K562 (cell line): ENCODE measurements around the gene SEPHS2. TPM values are rescaled to one million over a fixed set of nuclear protein-coding genes. Genes with fewer than 3 reads are reported as not detected.

Source experiments
- ATAC-seq: fragments of 200-7000 bp; cut with Tn5 transposase; 3 replicates; pipeline ENCODE4 v1.9.1; 2020; ENCODE audit warnings: moderate library complexity
- BruUV-seq: library from RNA; stranded (reverse); fragments of 400-500 nt; replicated peaks from 2 replicates; lab custom pipeline; 2021; lab: Mats Ljungman, UMichigan
- CTCF ChIA-PET: fragments of 300-600 bp; formaldehyde crosslinking; extraction: SDS; loops from one replicate; lab custom pipeline; 2021; ENCODE audit warnings: low intra/inter-chr PET ratio; lab: Yijun Ruan, JAX
- POLR2A ChIA-PET: fragments of 300-600, 350-650 bp; sonication (Branson Sonifier 250); formaldehyde crosslinking; extraction: SDS; loops from one replicate; lab custom pipeline; 2021; ENCODE audit warnings: antibody characterized with exemption, inconsistent platforms; lab: Yijun Ruan, JAX
- DNase-seq, 4 experiments: peaks; one replicate each; pipeline versions ENCODE4 v3.0.0 to v3.0.0-alpha.2; 2011 to 2018; ENCODE audit warnings: low spot score in 3 of 4, mixed read lengths in 3 of 4; ENCODE audit errors: extremely low read depth in 1 of 4
- FAIRE-seq: peaks from 2 replicates; lab custom pipeline; 2011; peaks lifted over from hg19 to GRCh38; lab: Jason Lieb, UNC
- H2AFZ ChIP-seq: 2 replicates; pipeline ENCODE4 v1.6.0; 2011; ENCODE audit warnings: low read depth, low read length, control low read depth, inconsistent platforms
- H3K27ac ChIP-seq: fragments of 200-600 bp; 3 replicates; pipeline ENCODE4 v1.8.0; 2011; ENCODE audit warnings: low read depth, mild to moderate bottlenecking, control low read depth, inconsistent platforms, low read length, moderate library complexity, mixed read lengths; ENCODE audit errors: extremely low read depth
- H3K27me3 ChIP-seq, 2 experiments: fragments of 300-600 bp in 1 of 2; 2 replicates in 1 of 2; 3 replicates in 1 of 2; pipeline versions ENCODE4 v1.6.0 to v1.8.0; 2011; ENCODE audit warnings: inconsistent platforms in 2 of 2, low read length in 2 of 2, mild to moderate bottlenecking in 1 of 2, mixed read lengths in 1 of 2, moderate library complexity in 1 of 2; ENCODE audit not compliant: control insufficient read depth in 2 of 2, insufficient read depth in 2 of 2
- H3K36me3 ChIP-seq: fragments of 300-600 bp; 3 replicates; pipeline ENCODE4 v1.8.0; 2011; ENCODE audit warnings: mild to moderate bottlenecking, low read length, inconsistent platforms; ENCODE audit not compliant: control insufficient read depth, insufficient read depth
- H3K4me1 ChIP-seq, 2 experiments: fragments of 200-600 bp in 1 of 2; replicated peaks in 1 of 2; 2 replicates in 1 of 2; 3 replicates in 1 of 2; pipeline versions ENCODE4 v1.5.1 to v1.8.0; 2011; ENCODE audit warnings: inconsistent platforms in 2 of 2, low read length in 2 of 2, mild to moderate bottlenecking in 1 of 2, mixed read lengths in 1 of 2, moderate library complexity in 1 of 2; ENCODE audit not compliant: control insufficient read depth in 2 of 2, insufficient read depth in 2 of 2
- H3K4me2 ChIP-seq: 2 replicates; pipeline ENCODE4 v1.6.1; 2011; ENCODE audit warnings: low read length, control low read depth, inconsistent platforms, mixed read lengths; ENCODE audit not compliant: insufficient read depth
- H3K4me3 ChIP-seq: fragments of 200-600 bp; sonication (generic), shearing (Covaris generic); 2 replicates; pipeline ENCODE4 v1.5.1; 2016; ENCODE audit warnings: control low read depth, inconsistent platforms
- H3K79me2 ChIP-seq: fragments of 200-600 bp; 3 replicates; pipeline ENCODE4 v1.8.0; 2011; ENCODE audit warnings: low read length, inconsistent platforms; ENCODE audit not compliant: control insufficient read depth, insufficient read depth
- H3K9ac ChIP-seq, 2 experiments: 2 replicates each; pipeline versions ENCODE4 v1.6.0 to v1.6.1; 2011; ENCODE audit warnings: low read depth in 2 of 2, low read length in 2 of 2, control low read depth in 1 of 2, inconsistent platforms in 1 of 2, mild to moderate bottlenecking in 1 of 2, mixed read lengths in 1 of 2; ENCODE audit not compliant: insufficient read depth in 1 of 2
- H3K9me1 ChIP-seq: one replicate; pipeline ENCODE4 v1.6.0; 2011; ENCODE audit warnings: inconsistent platforms, mild to moderate bottlenecking, low read length, moderate library complexity; ENCODE audit not compliant: control insufficient read depth, insufficient read depth
- H3K9me3 ChIP-seq: replicated peaks from 2 replicates; pipeline ENCODE4 v1.5.1; 2011; ENCODE audit warnings: low read depth, low read length, inconsistent platforms; ENCODE audit not compliant: control insufficient read depth, insufficient read depth
- H4K20me1 ChIP-seq: replicated peaks from 2 replicates; pipeline ENCODE4 v1.6.1; 2011; ENCODE audit warnings: low read length, inconsistent platforms, mixed read lengths; ENCODE audit not compliant: control insufficient read depth, insufficient read depth
- BRD4 ChIP-seq: fragments of 200-600 bp; sonication (generic); IDR thresholded peaks from 2 replicates; pipeline ENCODE4 v1.6.1; 2017; ENCODE audit warnings: inconsistent platforms
- MTA3 ChIP-seq: fragments of 450-650 bp; formaldehyde crosslinking; IDR thresholded peaks from 2 replicates; pipeline ENCODE4 v1.6.1; 2017; ENCODE audit warnings: mild to moderate bottlenecking, borderline replicate concordance
- SMARCB1 ChIP-seq: IDR thresholded peaks from 2 replicates; pipeline ENCODE4 v1.6.1; 2011; ENCODE audit warnings: improper control_type of control experiment, low read depth; ENCODE audit not compliant: insufficient read length
- SPI1 ChIP-seq: IDR thresholded peaks from 2 replicates; pipeline ENCODE4 v1.6.1; 2011; ENCODE audit warnings: low read depth, low read length, control low read depth, borderline replicate concordance
- WGBS: fragments of 100-300 bp; shearing (Covaris generic); methylation state at CpG from one replicate; pipeline ENCODE4 v1.1.6; 2016; ENCODE audit warnings: low coverage, mixed read lengths; ENCODE audit not compliant: insufficient coverage; ENCODE audit errors: missing lambda C conversion rate; 5-methylcytosine and 5-hydroxymethylcytosine counted together
- in situ Hi-C: fragments of 300-500 bp; cut with MboI; formaldehyde crosslinking; loops from 4 replicates; pipeline ENCODE4 v1.15.0; 2018; ENCODE audit warnings: inconsistent platforms, mixed read lengths
- intact Hi-C: fragments of 100-400 bp; cut with micrococcal nuclease; formaldehyde crosslinking; loops from 2 replicates; pipeline ENCODE4 v1.14.2; 2022
- polyA plus RNA-seq, 8 experiments: library from polyadenylated mRNA; depleted of rRNA in 4 of 8; stranded (reverse) in 5 of 8; unstranded in 3 of 8; fragments of >200 nt; fragmentation: Nextera tagmentation in 2 of 8; fragmentation: Illumina TruSeq in 1 of 8; extraction: Ambion mirVana in 2 of 8; extraction: Trizol in 1 of 8; gene quantifications; 2 replicates each; pipeline versions ENCODE4 v1.2.1 to v1.2.3, GENCODE V29; 2011 to 2014; ENCODE audit warnings: inconsistent platforms in 1 of 8, missing spikeins in 1 of 8
- total RNA-seq, 7 experiments: library from RNA; depleted of rRNA in 6 of 7; stranded (reverse); fragments of >200 nt in 6 of 7; fragmentation: Illumina TruSeq in 2 of 7; extraction: Trizol in 2 of 7; gene quantifications; 2 replicates each; pipeline versions ENCODE4 v1.2.1 to v1.2.3, GENCODE V29; 2011 to 2021; ENCODE audit warnings: low replicate concordance in 1 of 7
- TF ChIP-seq, protein P1 (sequence below): IDR thresholded peaks from 2 replicates; pipeline ENCODE4 v1.6.1; 2014; ENCODE audit warnings: antibody characterized with exemption
- TF ChIP-seq, protein P2 (sequence below): fragments of 450-650 bp; IDR thresholded peaks from 2 replicates; pipeline ENCODE4 v1.6.1; 2016
- TF ChIP-seq, protein P3 (sequence below): fragments of 250-450 bp; sonication (Bioruptor Pico); IDR thresholded peaks from 2 replicates; pipeline ENCODE4 v1.5.1; 2021; ENCODE audit warnings: mild to moderate bottlenecking

Gene SEPHS2
- total and polyA plus RNA-seq, 9 of the 15 experiments (the other 6 are each of a cell fraction or from before 2014, with no cell fraction given), result 20.9 to 90.6 (median 43.4) TPM

DNA sequence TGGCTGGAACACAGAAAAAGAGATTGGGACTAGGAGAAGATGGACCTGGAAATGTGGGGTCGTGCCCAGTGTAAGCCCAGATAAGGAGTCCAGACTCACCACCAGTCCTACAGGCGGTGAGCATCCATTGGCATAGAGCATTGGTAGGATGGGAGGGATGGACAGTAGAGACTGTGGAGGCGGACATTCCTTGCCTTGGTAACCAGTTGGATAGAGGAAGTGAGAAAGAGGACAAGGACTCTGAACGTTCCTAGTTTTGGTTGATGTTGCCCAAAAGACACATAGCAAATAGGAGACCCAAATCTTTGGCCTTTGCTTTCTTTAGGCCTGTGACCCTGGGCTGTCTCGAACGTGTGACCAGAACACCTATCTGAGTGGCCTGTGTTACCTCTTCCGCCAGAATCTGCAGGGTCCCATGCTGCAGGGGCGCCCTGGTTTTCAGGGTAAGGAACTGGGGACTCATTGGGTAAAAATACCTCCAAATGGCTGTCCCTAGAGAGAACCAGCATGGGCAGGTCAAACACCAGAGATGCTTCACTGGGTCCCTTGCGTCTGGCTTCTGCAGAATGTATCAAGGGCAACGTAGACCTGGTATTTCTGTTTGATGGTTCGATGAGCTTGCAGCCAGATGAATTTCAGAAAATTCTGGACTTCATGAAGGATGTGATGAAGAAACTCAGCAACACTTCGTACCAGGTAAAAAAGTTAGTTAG, 33.2 kb upstream of the SEPHS2 start:
- Histone ChIP-seq H2AFZ (no peak overlapping the region), H3K4me2 (no peak overlapping the region), H3K9ac (no peak overlapping the region), H3K79me2 (no peaks in the 10 kb centered on the region), H3K27me3 (no peaks in the 10 kb centered on the region), H4K20me1 (no peaks in the 10 kb centered on the region), H3K9me1 (no peaks in the 10 kb centered on the region), H3K9me3 (no peaks in the 10 kb centered on the region), H3K4me3 (no peak overlapping the region), H3K4me1 (peaks cover 0 to 9% of the 10 kb centered on the region in 2 experiments; a peak in 1 of 5 replicates), H3K36me3 (no peaks in the 10 kb centered on the region), H3K27ac (no peak overlapping the region)
- in situ Hi-C loops, result no loop called here
- intact Hi-C loops, result no loop called here
- POLR2A ChIA-PET, result interaction anchor here (0.5 kb wide), 1 partner anchor 217 kb away, joined by 3 read pairs; no protein-coding TSS in a partner anchor
- FAIRE-seq, result no peak
- no TSS peak for BruUV-seq
- 48% methylated on average over 12 of the region's 12 CpGs for WGBS
- CTCF ChIA-PET, result no interaction called here
- TF ChIP-seq SPI1, result peak; percentile 32; the same call in 1 of the 2 replicates
- TF ChIP-seq SMARCB1, result no peak
- no peak for TF ChIP-seq MTA3
- TF ChIP-seq BRD4, result no peak
- TF ChIP-seq, protein P1, sequence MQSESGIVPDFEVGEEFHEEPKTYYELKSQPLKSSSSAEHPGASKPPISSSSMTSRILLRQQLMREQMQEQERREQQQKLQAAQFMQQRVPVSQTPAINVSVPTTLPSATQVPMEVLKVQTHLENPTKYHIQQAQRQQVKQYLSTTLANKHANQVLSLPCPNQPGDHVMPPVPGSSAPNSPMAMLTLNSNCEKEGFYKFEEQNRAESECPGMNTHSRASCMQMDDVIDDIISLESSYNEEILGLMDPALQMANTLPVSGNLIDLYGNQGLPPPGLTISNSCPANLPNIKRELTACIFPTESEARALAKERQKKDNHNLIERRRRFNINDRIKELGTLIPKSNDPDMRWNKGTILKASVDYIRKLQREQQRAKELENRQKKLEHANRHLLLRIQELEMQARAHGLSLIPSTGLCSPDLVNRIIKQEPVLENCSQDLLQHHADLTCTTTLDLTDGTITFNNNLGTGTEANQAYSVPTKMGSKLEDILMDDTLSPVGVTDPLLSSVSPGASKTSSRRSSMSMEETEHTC, result no peak
- TF ChIP-seq, protein P2, sequence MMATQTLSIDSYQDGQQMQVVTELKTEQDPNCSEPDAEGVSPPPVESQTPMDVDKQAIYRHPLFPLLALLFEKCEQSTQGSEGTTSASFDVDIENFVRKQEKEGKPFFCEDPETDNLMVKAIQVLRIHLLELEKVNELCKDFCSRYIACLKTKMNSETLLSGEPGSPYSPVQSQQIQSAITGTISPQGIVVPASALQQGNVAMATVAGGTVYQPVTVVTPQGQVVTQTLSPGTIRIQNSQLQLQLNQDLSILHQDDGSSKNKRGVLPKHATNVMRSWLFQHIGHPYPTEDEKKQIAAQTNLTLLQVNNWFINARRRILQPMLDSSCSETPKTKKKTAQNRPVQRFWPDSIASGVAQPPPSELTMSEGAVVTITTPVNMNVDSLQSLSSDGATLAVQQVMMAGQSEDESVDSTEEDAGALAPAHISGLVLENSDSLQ, result no peak
- TF ChIP-seq, protein P3, sequence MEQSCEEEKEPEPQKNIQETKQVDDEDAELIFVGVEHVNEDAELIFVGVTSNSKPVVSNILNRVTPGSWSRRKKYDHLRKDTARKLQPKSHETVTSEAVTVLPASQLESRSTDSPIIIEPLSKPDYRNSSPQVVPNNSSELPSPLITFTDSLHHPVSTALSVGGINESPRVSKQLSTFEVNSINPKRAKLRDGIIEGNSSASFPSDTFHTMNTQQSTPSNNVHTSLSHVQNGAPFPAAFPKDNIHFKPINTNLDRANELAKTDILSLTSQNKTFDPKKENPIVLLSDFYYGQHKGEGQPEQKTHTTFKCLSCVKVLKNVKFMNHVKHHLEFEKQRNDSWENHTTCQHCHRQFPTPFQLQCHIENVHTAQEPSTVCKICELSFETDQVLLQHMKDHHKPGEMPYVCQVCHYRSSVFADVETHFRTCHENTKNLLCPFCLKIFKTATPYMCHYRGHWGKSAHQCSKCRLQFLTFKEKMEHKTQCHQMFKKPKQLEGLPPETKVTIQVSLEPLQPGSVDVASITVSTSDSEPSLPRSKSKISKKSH (CRISPR knock-in tag), result no peak
- DNase-seq, result peak in 2 of 4 experiments; percentile 3 to 4
- ATAC-seq, result no peak
